GM21529 (cell line): ENCODE measurements around the gene MYLK.
"Not testable (repeated sequence)": the region's sequence is repeated elsewhere in the genome, so short reads cannot be mapped to it uniquely, and the experiment has no call there.

Experiments
- ATAC-seq: cut with Tn5 transposase; IDR thresholded peaks from one replicate; pipeline ENCODE4 v1.9.1; 2021; ENCODE audit not compliant: unreplicated experiment

Gene MYLK

DNA sequence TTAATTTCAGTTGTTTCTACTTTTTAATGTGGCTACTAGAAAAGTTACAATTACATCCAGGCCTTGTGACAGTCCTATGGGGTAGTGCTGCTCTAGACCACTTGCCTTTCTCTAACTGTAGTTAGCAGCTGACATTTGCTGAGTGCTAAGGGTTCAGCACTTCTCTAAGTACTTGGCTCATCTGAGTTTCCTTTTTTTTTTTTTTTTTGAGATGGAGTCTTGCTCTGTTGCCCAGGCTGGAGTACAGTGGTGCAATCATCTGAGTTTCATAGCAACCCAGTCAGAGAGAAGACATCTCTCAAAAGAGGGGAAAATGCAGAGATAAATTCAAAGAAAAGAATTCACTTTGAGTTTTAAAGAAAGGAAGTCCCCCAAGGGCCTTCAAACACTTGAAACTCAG is 130.8 kb downstream of the MYLK start:
- no peak for ATAC-seq

DNA sequence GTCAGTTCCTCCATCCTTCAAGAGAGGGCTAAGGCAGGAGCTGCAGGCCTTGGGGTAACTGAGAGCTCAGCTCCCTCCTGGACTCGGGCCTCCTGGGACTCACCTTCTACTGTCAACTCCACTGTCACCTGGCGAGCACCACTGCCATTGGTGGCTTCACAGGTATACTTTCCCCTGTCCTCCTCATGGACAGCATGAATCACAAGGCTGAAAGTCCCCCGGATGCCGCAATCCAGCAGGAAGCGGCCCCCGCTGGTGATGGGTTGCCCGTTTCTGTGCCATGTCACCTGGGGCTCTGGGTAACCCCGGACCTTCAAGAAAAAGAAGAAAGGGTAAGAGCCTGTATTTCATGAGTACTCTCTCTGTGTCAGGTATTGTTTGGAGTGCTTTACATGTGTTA is 131.9 kb downstream of the MYLK start:
- no peak for ATAC-seq

DNA sequence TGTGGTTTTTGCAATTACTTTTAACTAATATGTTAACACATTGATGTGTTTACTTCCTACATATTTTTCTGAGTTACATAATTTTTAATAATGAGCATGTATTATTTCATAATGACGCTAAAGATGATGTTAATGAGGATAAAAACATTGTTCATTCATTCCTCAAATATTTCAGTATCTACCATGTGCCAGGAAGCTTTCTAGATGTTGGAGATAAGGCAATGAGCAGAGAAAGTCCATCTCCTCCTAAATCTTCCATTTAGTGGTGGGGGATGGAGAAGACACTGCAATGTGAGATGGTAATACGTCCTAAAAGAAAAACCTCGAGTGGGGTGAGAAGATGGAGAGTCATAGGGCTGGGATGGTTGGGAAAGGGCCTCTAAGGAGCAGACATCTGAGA is 132.7 kb downstream of the MYLK start:
- ATAC-seq, result no peak

DNA sequence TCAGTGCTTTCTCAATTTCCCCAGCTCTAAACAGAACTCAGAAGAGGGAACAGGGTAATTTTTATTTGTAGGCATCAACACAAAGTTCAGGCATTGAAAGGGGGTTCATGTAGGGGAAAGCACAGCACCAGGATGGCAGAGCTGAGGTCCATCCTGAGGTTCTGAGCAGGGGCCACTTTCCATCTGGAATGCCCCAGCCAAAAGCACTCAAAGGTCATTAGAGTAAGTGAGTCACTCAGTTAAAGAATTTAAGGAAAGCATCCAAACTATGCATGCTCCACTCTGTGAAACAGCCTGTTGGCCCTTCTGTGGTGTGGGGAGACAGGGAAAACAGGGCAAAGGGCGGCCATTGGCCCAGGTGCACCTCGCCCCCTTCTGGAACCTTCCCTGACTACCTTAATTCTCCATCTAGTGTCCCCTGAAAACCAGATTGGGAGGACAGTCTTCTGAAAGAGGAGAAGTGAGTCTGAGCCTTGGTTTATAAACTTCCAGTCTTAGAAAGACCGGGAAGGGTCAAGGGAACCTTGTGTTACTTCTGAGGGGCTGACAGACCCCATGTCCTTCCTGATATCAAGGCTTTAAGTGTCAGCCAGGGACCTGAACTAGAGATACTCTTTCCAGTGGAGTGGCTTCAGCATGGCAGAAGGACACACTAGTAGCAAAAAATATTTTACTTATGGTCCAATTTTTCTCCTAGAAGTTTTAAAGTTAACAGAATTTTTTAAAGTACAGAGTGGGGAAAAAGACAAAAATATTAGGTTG is 133.3 kb downstream of the MYLK start:
- ATAC-seq, result no peak

DNA sequence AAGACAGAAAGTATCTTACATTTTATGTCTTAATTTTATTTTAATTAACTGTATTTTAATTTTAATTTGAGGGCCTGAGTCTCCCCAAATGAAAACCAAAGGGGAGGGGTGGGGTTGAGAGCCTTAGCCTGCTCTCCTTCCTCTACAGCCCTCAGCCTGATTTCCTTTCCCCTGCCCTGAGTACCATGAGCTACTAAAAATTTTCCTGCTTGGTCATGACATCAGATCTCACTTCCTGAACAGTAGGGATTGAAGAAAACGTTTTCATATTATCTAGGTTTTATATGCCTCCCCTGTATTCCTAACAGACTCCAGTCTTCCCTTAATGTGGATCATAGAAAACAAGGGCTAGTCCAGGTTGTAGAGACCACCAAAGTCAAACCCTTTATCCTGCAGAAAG is 133.9 kb downstream of the MYLK start:
- no peak for ATAC-seq

DNA sequence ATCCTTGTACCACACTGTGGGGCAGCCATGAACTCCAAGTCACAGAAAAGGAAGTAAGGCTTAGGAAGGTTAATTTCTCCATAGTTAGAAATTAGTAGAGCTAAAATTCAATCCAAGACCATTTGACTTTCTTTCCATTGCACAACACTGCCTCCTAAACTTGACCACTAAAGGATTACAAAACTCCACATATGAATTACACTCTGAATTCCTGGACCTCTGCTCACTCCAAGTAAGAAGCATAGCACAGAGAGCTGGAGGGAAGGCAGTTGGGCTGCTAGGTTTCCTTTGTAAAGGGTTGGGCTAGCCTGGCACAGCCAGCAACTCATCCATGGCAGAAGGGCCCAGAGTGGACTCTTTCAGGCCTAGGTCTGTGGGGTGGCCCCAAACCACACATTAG is 134.4 kb downstream of the MYLK start:
- no peak for ATAC-seq

DNA sequence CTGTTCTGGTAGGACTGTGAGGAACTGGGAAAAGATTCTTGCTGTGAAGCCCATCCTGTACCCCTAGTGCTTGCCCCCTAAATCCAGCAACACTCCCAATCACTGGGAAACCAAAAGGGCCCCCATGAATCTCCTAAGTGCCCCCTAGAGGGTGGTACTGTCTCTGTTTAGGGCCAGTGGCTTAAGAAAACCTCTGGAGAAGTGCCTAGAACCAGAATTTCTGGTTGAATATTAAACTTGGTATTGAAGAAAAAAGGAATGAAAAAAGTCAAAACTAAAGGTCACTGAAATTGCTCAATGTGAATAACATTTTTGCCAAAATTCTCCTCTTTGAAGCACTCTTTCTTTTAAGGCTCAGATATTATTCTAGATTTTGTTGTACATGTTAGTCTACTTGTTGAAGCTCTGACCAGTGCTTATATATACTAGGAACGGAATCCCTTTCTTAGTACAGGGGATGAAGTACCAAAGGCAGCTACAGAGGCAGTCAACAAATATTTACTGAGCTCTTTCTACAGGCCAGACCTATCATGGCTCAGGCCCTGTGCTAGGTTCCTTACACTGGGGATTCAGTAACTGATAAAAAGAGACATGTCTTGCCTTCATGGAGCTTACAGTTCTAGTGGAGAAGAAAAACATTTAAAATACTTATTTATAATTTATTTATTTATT is 138.8 kb downstream of the MYLK start:
- ATAC-seq, result no peak

DNA sequence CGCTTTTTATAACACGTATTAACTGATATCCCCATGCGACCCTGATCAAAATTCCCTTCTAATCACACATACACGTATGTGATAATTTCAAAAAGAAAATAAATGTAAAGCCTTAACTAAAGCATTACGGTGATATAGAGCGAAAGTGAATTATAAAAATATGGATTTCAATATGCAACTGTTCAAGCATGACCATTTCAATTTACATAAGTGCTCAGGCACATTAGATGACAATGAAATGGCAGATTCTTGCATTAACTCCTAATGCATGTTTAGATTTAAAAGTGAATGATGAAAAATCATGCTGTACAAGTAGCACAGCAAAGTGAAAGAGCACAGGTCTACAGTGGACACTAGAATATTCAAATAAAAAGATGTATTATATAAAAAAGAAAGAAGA is 140.1 kb downstream of the MYLK start:
- ATAC-seq, result no peak

DNA sequence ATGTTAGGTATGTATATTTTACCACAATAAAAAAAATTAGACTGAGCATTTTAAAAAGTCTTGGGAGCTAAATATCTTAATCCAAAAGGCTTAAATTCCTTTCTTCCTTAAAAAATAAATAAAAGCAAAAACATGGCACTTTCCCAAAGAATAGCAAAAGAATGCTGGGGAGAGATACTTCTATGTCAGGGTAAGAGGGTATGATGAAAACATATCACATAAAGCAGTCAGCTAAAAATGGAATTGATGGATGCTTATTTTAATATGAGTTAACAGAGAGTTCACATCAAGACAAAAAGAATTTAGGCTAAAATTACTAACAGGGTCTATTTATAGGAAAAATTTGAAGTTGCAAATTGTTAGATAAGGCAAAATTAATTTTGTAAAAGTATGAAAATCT is 141.0 kb downstream of the MYLK start:
- no peak for ATAC-seq

DNA sequence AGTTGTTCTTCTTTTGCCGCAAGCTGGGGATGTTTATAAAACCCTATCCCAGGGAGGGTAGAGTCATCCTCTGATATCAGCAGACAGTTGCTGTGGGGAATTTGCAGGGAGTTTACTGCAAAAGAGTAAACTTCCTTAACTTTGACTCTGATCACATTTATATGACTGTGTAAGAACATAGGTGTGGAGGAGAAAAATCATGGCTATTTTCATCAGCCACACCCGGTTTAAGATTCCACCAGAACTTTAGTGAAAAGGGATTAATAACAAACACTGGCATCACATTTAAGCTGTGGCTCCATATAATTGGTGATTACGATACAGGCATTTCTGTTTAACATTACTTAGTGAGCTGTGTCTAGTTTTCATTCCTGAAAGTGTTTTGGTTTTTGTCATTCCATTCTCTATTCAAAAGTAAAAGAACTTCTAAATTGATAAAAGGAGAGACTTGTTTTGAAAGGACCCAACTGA is 143.1 kb downstream of the MYLK start:
- no peak for ATAC-seq

DNA sequence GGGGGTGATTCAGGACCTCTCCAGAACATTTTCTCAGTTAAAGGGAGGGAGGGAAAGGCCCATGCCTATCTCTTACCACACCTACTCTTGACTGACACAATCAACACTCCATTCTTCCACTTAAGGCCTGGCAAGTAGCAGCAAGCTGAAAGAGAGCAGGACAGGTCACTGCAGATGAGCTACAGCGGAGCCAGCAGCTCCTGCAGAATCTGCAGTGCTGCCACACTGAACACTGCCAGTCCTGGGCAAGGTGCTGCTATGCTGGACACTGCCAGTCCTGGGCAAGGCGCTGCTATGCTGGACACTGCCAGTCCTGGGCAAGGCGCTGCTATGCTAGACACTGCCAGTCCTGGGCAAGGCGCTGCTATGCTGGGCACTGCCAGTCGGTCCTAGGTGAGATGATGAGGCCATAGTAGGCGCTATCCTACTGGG is 143.7 kb downstream of the MYLK start:
- no peak for ATAC-seq

DNA sequence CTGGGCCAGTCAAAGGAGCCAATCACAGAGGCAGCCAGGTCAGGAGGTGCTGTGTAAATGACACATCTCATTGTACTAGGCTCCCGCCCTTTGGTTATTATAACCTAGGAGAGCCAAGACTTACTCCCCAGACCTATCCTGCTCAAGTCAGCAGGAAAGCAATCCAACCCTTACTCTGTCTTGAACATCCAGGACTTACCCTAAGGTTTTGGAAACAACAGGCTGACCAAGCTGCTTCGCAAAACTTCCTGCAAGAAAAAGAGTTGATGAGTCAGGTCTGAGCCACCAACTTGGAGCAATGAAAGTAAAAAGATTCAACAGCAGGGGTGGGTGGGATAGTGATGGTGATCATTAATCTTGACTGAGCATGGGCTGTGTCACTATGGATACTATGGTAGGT is 144.4 kb downstream of the MYLK start:
- no peak for ATAC-seq

DNA sequence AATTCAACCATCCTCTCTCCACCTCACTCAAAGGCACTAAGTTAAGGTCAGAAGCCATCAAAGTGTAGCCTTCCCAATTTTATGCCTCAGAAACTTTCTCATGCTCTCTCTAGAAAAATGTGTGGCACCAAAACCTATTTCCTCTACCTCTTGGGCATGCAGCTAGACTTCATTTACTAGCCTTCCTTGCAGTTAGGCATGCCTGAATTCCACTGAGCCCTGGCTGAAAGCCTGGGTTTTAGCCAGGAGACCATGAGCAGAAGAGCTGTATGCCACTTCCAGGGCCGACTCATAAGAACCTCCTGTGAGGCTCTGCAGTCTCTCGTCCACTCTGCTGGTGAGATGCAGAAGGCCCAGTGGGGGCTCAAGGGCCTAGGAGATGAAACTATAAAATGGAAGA is 145.0 kb downstream of the MYLK start:
- ATAC-seq, result no peak

DNA sequence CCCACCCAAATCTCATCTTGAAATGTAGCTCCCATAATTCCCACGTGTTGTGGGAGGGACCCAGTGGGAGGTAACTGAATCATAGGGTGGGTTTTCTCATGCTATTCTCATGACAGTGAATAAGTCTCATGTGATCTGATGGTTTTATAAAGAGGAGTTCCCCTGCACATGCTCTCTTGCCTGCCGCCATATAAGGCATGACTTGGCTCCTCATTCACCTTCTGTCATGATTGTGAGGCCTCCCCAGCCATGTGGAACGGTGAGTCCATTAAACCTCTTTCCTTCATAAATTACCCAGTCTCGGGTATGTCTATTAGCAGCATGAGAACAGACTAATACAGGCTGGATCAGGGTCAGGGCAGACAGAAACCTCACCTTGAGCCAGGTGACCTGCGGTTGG is 145.6 kb downstream of the MYLK start:
- not testable (repeated sequence) for ATAC-seq

DNA sequence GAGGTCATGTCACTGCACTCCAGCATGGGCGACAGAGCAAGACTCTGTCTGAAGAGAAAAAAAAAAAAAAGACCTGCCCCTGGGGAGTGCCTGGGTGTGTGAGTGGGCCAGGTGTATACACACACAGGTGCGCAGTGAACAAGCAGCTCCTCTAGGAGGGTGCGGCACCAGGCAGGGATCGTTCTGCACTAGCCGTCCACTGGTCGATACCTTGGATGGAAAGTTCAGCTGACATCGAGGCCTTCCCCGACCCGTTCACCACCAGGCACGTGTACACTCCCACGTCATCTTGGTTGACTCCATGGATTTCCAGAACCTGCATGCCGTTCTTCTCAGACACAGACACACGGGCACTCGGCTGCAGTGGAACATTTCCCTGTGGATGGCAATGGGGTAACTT is 147.0 kb downstream of the MYLK start:
- no peak for ATAC-seq

DNA sequence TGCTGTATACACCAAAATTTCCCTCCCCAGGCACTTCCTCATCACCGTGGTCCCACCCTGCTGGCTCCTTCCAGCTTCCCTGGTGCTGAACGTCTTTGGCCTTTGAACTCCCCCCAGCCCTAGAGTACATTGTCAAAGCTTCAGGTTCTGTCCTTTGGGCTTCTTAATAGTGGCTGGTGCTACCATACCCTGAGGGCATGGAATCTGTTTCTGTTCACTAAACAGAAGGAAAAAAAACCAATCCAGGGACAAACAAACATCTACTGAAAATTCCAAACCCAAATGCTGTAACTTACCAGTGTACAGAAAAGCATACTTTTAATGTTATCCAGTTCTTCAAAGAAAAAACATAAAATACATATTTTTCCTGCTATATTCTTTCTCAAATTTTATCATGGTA is 148.7 kb downstream of the MYLK start:
- no peak for ATAC-seq

DNA sequence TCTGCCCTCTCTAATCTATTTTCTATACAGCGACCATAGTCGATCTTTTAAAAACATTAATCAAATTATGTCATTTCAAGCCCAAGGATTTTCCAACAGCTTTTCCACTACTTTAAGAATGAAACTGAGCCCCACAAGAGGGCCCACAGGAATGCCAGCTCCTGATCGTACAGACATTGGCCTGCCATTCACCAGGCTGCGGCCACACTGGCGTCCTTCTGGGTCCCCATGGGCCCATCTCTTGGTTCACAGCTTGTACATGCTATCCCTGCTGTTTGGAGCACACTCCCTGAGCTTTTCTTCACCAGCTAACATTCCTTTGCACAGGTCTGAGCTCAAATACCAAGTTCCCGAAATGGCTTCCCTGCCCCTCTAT is 149.6 kb downstream of the MYLK start:
- no peak for ATAC-seq

DNA sequence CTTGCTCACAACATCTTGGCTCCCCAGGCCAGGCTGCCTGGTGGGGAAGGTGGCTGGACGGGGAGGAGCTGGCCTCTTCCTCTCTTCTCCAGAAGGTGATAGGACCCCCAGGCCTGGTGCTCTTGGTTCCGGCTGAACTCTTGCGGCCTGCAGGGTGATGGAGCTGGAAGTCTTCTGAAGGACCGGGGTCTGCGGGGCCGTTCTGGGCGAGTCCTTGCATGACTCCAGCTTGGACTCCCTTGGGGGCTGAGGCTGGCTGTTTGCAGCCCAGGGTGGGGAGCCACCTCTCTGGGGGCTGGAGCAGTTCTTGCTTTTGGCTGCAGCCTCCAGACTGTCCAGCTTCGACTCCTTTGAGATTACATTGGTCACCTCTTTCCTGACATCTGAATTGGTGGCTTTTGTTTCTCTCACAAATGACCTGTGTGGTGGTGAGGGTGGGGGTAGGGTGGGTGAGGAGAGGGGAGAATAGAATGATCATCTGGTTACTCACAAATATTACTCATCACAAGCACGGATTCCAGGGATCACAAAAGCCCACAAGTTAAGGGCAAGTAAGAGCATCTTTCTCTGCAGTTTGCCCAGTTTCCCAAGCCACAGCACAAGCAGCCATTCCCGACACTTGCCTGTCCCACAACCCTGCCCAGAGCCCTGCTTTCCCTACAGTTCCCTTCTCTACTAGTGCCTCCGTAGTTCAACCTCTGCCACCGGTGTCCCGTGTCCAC is 150.2 kb downstream of the MYLK start:
- no peak for ATAC-seq

DNA sequence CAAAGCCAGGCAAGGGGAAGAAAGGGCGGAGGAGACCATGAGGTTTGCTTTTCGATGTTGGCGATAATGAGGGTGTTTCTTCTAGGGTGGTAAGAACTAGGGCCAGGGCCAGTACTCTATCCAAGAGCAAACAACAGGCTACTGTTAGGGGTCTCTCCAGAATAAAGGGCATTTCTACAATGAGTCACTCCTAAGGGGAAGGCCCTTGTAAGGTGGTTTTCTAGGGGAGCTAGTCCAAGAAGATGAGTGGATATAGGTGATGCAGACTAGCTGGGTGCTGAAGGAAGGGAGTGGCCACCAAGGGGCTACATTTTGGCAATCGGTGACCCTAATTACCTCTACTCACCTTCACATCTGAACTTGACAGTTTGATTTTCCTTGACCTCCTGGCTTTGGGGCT is 150.8 kb downstream of the MYLK start:
- no peak for ATAC-seq

DNA sequence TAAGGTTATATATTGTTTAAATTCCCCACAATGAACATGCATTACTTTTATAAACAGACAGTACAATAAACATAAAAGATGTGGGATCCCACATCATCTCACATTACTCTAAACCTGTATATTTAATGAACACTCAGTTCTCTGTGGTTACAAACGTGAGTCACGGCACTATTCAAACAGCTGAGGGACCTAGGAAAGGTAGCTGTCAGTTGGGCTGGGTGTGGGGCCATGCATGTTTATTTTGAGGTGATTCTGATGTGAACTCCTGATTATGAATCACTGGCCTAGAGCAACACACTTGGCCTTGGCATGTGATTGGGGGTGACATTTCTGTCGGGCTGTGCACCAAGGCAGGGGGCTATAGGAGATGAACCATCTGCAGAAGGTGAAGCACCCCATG is 151.7 kb downstream of the MYLK start:
- ATAC-seq, result no peak

DNA sequence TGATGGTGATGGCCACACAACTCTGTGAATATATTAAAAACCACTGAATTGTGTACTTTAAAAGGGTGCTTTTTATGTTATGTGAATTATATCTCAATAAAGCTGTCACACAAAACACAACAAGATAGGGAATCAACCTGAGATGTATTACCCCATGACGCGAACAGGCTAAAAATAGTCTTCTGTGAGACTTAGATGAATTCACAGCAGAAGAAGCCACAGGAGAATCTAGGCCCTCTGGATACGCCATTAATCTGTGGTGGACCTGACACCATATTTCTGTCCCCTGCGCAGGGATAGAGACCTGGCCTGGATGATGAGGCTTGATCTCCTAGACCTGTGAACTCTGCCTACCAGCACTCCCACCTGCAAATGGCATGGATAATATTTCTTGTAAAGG is 153.3 kb downstream of the MYLK start:
- no peak for ATAC-seq

DNA sequence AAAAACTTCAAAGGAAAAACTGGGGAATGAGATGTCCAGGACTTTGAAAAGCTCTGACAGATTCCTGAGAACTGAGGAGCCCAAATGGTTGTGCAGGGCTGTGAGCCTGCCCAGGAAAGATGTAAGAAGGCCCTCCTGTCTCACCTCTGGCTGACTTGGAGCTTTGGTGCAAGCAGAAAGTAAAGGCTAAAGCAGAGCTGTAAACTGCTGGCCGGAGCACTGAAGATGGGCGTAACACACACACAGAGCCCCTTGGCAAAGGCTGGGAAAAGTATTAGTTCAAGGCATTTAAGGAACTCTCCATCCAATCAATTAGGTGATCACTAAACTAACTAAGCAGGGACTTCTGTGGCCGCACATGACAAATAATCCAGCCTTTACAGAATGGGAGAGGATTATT is 155.1 kb downstream of the MYLK start:
- no peak for ATAC-seq
